NCI-H2107 treated with DMSO at 0.1 percent for 48 hours (cell line): ENCODE data around the gene NUDT14.

Experiments used
- DNase-seq: peaks from one replicate; lab custom pipeline; 2025; ENCODE audit not compliant: unreplicated experiment; lab: John Stamatoyannopoulos, UW

NUDT14 gene

GRCh38 chr14:105199093-105199492, 18.0 kb upstream of the NUDT14 start:
- DNase-seq = no peak

DNA sequence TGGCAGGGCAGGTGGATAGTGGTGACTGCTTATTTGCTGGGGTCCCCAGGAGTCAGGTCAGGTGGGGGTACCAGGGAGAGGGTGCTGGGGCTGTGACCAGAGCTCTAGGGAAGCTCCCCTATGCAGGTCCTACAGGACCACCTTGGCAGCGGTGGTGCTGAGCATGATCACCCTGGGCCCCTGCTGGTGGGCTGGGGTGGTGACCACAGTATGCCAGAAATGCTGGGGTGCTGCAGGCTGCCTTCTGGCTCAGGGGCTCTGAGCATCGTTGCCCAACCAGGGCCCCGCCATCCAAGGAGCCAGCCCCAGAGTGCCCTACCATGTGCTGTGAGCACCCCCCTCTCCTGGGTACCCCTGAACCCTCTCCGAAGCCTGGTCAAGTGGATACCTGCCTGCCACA, 17.5 kb upstream of the NUDT14 start:
- no peak for DNase-seq

DNA sequence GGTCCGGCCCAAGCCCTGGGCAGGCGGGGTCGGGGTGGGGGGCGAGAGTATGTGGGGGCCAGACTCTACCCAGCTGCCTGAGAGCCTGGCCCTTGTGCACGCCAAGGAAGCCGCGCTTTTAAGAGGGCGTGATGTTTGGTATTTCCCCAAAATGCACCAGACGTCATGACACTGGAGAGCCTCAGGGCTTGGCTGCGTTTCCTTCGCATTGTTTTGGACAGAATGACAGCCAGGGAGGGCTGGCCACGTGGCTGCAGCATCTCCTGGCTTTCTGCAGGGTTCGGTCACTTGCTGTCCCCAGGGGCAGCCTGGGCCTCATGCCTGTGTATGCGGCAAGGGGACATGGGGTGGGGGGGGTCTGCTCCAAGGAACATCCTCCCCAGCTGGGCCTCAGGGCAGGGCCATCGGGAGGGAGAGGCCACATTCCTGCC, 16.1 kb upstream of the NUDT14 start:
- DNase-seq = no peak

DNA sequence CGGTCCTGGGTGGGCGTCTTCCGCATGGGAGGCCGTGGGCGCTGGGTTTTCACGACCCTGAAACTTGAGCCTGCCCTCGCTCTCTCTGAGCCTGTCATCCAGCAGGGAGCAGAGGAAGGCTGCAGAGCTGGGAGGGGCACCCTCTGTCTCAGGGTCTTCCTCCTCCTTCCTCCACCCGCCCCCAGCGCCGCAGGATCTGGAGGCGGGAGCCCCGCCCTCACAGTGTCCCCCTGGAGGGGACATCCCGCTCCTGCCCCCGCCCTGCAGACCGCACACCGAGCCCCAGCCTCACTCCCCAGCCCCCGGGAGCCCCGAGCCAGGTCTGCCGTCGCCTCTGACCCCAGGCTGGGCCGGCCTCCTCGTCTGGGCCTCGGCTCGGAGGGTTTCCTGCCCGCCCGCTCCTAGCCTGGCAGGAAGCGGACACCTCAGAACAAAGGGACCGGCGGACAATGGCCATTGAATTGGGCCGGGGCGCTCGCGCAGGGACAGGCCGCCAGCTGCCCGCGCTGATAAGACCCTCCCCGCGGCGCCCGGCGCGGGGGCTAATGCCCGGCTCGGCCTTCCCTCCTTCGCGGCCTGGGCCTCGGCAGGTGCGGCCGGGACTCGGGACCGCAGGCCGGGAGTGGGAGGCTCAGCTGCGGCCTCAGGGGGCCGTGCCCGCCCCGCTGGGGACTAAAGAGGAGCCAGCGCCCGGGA, 15.3 kb upstream of the NUDT14 start:
- no peak for DNase-seq

GRCh38 chr14:105195522-105196264, 14.6 kb upstream of the NUDT14 start:
- DNase-seq = no peak

GRCh38 chr14:105195051-105195450, 13.9 kb upstream of the NUDT14 start:
- no peak for DNase-seq

GRCh38 chr14:105193916-105194782, 13.0 kb upstream of the NUDT14 start:
- DNase-seq = peak; percentile 97

- no peak for DNase-seq
Observed at GRCh38 chr14:105192866-105193731, 12.0 kb upstream of the NUDT14 start.

GRCh38 chr14:105187935-105188524, 6.9 kb upstream of the NUDT14 start:
- DNase-seq = no peak

GRCh38 chr14:105187116-105187515, 6.0 kb upstream of the NUDT14 start:
- peak; percentile 53 for DNase-seq

GRCh38 chr14:105185973-105186372, 4.9 kb upstream of the NUDT14 start:
- DNase-seq = no peak

DNA sequence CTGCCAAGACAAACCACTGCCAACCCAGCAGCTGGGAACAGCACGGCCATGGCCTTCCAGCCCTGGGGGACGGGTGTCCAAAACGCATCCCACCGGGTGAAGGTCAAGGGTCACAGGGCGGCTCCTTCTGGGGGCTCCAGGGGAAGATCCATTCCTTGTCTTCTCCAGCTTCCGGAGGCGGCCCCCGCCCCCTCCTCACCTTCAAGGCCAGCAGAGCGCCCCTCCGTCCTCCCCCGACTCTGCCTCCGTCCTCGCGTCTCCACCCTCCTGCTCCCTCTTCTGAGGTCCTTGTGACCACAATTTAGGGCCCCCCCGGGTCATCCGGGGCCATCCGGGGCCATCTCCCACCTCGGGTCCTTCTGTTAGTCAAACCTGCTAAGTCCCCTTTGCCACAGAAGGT, 3.9 kb upstream of the NUDT14 start:
- no peak for DNase-seq

GRCh38 chr14:105184461-105184860, 3.3 kb upstream of the NUDT14 start:
- DNase-seq = peak; percentile 29

DNA sequence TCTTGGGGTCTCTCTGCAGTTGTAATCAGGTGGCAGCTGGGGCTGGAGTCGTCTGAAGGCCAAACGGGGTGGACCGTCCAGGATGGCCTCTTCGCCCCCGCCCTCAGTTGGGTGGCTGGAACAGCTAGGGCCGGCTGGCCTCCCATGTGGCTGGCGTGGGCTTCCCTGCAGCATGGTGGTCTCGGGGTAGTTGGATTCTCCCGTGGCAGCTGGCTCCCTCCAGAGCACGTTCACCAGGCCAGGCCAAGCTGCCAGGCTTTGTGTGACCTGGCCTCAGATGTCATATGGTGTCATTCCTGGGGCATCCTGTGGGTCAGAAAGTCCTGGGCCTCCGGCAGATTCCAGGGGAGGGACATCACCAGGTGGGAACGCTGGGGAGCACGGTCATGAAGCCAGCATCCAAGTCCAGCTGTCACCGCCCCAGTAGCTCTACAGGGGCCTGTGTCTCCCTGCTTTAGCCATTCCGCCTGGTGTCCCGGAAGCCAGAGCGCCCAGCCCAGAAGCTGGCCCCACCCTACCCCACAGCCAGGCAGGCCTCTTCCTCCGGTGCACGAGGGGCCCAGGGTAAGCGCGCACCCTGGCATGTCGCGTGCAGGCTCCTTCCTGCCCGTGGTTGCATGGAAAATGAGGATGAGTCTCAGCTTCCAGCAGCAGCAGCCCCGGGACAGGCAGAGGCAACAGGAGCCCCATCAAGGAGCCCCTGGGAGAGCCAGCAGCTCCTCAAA, 1.3 kb upstream of the NUDT14 start:
- DNase-seq = no peak

- no peak for DNase-seq
Observed at GRCh38 chr14:105181549-105182295, 610 bp upstream of the NUDT14 start.

DNA sequence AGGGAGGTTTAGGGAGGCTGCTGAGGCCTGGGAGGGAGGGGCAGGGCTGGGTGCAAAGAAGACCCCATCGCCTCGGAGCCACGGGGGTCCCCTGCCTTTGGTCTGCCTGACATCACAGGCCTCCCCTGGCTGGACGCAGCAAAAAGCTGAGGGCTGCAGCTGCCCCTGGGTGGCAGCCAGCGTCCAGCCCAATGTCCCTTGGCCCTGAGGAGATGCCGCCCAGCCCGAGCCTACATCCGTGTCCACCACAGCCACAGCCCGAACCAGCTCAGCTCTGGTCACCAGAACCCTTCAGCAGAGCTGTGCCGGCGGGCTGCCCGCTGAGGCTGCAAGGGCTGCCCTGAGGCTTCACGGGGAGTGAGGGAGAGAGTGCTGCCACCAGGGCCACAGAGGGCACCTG, 1.9 kb downstream of the NUDT14 start:
- no peak for DNase-seq

DNA sequence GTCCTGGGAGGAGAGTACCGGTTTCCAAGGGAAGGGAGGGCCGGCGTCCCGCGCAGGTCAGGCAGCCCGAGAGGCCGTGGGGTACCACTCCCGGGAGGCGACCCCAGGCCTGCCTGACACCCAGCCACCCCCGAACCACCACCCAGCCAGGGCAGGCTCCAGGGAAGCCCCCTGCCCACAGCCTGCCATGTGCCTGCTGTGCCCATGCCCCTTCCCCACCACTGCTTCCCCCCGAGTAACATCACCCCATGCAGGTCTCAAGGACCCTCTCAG, 2.3 kb downstream of the NUDT14 start:
- DNase-seq = no peak

- DNase-seq = peak; percentile 32
Observed at GRCh38 chr14:105178069-105178867, 2.8 kb downstream of the NUDT14 start.
